Neuronal stem cell (in vitro differentiated cells): Measurements from ENCODE around the gene GLRA1.

Experiments used
- DNase-seq: peaks from one replicate; pipeline ENCODE4 v3.0.0-alpha.2; 2013; ENCODE audit warnings: low spot score
- H2AFZ ChIP-seq: one replicate; pipeline ENCODE4 v1.6.1; 2013; ENCODE audit warnings: mild to moderate bottlenecking, low read length, inconsistent platforms
- H2AK5ac ChIP-seq: 2 replicates; pipeline ENCODE4 v1.6.1; 2013; ENCODE audit warnings: low read depth, mild to moderate bottlenecking, inconsistent platforms, low read length, moderate library complexity, mixed read lengths
- H2BK120ac ChIP-seq: 2 replicates; pipeline ENCODE4 v1.6.1; 2013; ENCODE audit warnings: low read depth, mild to moderate bottlenecking, inconsistent platforms, low read length, moderate library complexity, mixed read lengths
- H2BK12ac ChIP-seq: one replicate; pipeline ENCODE4 v1.6.1; 2013; ENCODE audit warnings: low read length, inconsistent platforms
- H2BK15ac ChIP-seq: 2 replicates; pipeline ENCODE4 v1.6.1; 2013; ENCODE audit warnings: mild to moderate bottlenecking, low read length, inconsistent platforms, mixed read lengths
- H2BK5ac ChIP-seq: one replicate; pipeline ENCODE4 v1.6.1; 2013; ENCODE audit warnings: inconsistent platforms, mild to moderate bottlenecking, low read length, moderate library complexity
- H3K14ac ChIP-seq: one replicate; pipeline ENCODE4 v1.6.1; 2013; ENCODE audit warnings: low read length, inconsistent platforms
- H3K18ac ChIP-seq: 2 replicates; pipeline ENCODE4 v1.6.1; 2013; ENCODE audit warnings: low read length, inconsistent platforms
- H3K23ac ChIP-seq: 2 replicates; pipeline ENCODE4 v1.6.1; 2013; ENCODE audit warnings: low read depth, mild to moderate bottlenecking, mixed read lengths, low read length, inconsistent platforms; ENCODE audit not compliant: poor library complexity
- H3K27ac ChIP-seq: replicated peaks from 3 replicates; pipeline ENCODE4 v1.5.1; 2013; ENCODE audit warnings: low read length, inconsistent platforms
- H3K27me3 ChIP-seq, 3 experiments: 2 replicates each; pipeline ENCODE4 v1.6.1; 2013; ENCODE audit warnings: low read length in 3 of 3, mild to moderate bottlenecking in 2 of 3, inconsistent platforms in 1 of 3, low read depth in 1 of 3, mixed read lengths in 1 of 3, moderate library complexity in 1 of 3; ENCODE audit not compliant: control insufficient read depth in 3 of 3, insufficient read depth in 3 of 3
- H3K36me3 ChIP-seq, 2 donors: replicated peaks in 1 of 2; 2 replicates each; pipeline ENCODE4 v1.6.1; 2013; ENCODE audit warnings: low read length in 2 of 2; ENCODE audit not compliant: control insufficient read depth in 2 of 2, insufficient read depth in 2 of 2
- H3K4ac ChIP-seq: 2 replicates; pipeline ENCODE4 v1.6.1; 2013; ENCODE audit warnings: inconsistent platforms, mild to moderate bottlenecking, low read length, moderate library complexity
- H3K4me1 ChIP-seq, 2 donors: 1 replicate in 1 of 2; 2 replicates in 1 of 2; pipeline ENCODE4 v1.6.1; 2013; ENCODE audit warnings: low read length in 2 of 2, low read depth in 1 of 2; ENCODE audit not compliant: control insufficient read depth in 2 of 2, insufficient read depth in 1 of 2
- H3K4me2 ChIP-seq: one replicate; pipeline ENCODE4 v1.6.1; 2013; ENCODE audit warnings: mild to moderate bottlenecking, low read length, inconsistent platforms; ENCODE audit not compliant: insufficient read depth, poor library complexity, severe bottlenecking
- H3K4me3 ChIP-seq, 2 donors: 2 replicates each; pipeline ENCODE4 v1.5.1; 2013; ENCODE audit warnings: low read length in 2 of 2, mild to moderate bottlenecking in 2 of 2, inconsistent platforms in 1 of 2, moderate library complexity in 1 of 2
- H3K79me1 ChIP-seq: one replicate; pipeline ENCODE4 v1.6.1; 2013; ENCODE audit warnings: low read depth, mild to moderate bottlenecking, inconsistent platforms, low read length, moderate library complexity
- H3K9ac ChIP-seq: one replicate; pipeline ENCODE4 v1.6.1; 2013; ENCODE audit warnings: mild to moderate bottlenecking, low read depth, low read length, inconsistent platforms; ENCODE audit not compliant: poor library complexity
- H3K9me3 ChIP-seq, 2 donors: replicated peaks in 1 of 2; 2 replicates each; pipeline versions ENCODE3 to v1.6.1; 2013; ENCODE audit warnings: low read length in 2 of 2, mild to moderate bottlenecking in 2 of 2, inconsistent platforms in 1 of 2, low read depth in 1 of 2, mixed read lengths in 1 of 2, moderate library complexity in 1 of 2; ENCODE audit not compliant: control insufficient read depth in 2 of 2, insufficient read depth in 1 of 2
- H4K8ac ChIP-seq: one replicate; pipeline ENCODE4 v1.6.1; 2013; ENCODE audit warnings: low read depth, mild to moderate bottlenecking, inconsistent platforms, low read length, moderate library complexity
- H4K91ac ChIP-seq: one replicate; pipeline ENCODE4 v1.6.1; 2013; ENCODE audit warnings: low read length, low read depth, mild to moderate bottlenecking, inconsistent platforms; ENCODE audit not compliant: poor library complexity
- WGBS, 2 donors: extraction: QIAGEN DNeasy Blood & Tissue Kit; methylation state at CpG; one replicate each; pipeline ENCODE4 v1.1.7; 2013; ENCODE audit warnings: missing lambda C conversion rate in 2 of 2, mixed read lengths in 1 of 2; ENCODE audit not compliant: insufficient read length in 2 of 2, insufficient replicate concordance in 1 of 2; ENCODE audit errors: extremely low coverage in 2 of 2; 5-methylcytosine and 5-hydroxymethylcytosine counted together

Gene GLRA1

GRCh38 chr5:151819830-151820229 is 104.8 kb downstream of the GLRA1 start:
- no peak overlapping the region for H3K23ac ChIP-seq
- H4K91ac ChIP-seq: no peak overlapping the region
- H3K27me3 ChIP-seq: no peaks in the 10 kb centered on the region
- no peak overlapping the region for H3K4me3 ChIP-seq
- no peak overlapping the region for H2BK15ac ChIP-seq
- H3K79me1 ChIP-seq: no peaks in the 10 kb centered on the region
- no peak for DNase-seq
- peaks cover 0 to 5% of the 10 kb centered on the region in 2 donors for H3K4me1 ChIP-seq
- no peak overlapping the region for H3K27ac ChIP-seq
- no peak overlapping the region for H2AFZ ChIP-seq
- H2BK120ac ChIP-seq: no peak overlapping the region
- peaks cover 1 to 30% of the 10 kb centered on the region in 2 donors for H3K36me3 ChIP-seq
- no peak overlapping the region for H3K4ac ChIP-seq
- H2BK12ac ChIP-seq: no peak overlapping the region
- H4K8ac ChIP-seq: no peak overlapping the region
- H3K18ac ChIP-seq: no peak overlapping the region
- no peaks in the 10 kb centered on the region for H3K9me3 ChIP-seq
- H3K9ac ChIP-seq: no peak overlapping the region
- H2AK5ac ChIP-seq: no peak overlapping the region
- no peak overlapping the region for H2BK5ac ChIP-seq
- no peak overlapping the region for H3K14ac ChIP-seq
- no peak overlapping the region for H3K4me2 ChIP-seq

- Histone ChIP-seq H2AFZ (no peak overlapping the region), H2AK5ac (no peak overlapping the region), H3K9ac (no peak overlapping the region), H4K8ac (no peak overlapping the region), H2BK12ac (no peak overlapping the region), H3K4me3 (no peak overlapping the region), H3K27me3 (no peaks in the 10 kb centered on the region), H2BK120ac (no peak overlapping the region), H4K91ac (no peak overlapping the region), H3K18ac (no peak overlapping the region), H3K14ac (no peak overlapping the region), H3K79me1 (no peaks in the 10 kb centered on the region), H3K36me3 (peaks cover 14 to 77% of the 10 kb centered on the region in 2 donors), H3K4me1 (no peaks in the 10 kb centered on the region), H3K23ac (no peak overlapping the region), H3K4me2 (no peak overlapping the region), H2BK5ac (no peak overlapping the region), H3K4ac (no peak overlapping the region), H3K9me3 (peaks cover 0 to 6% of the 10 kb centered on the region in 2 donors), H2BK15ac (no peak overlapping the region), H3K27ac (no peak overlapping the region)
- DNase-seq: no peak
- no CpG with 5 or more reads among the region's 1 CpG for WGBS, 2 donors
These were observed 109.6 kb downstream of the GLRA1 start for GRCh38 chr5:151815051-151815450.

- Histone ChIP-seq H2AK5ac (no peak overlapping the region), H3K36me3 (peaks cover 18 to 95% of the 10 kb centered on the region in 2 donors), H3K4me3 (no peak overlapping the region), H3K9ac (no peak overlapping the region), H3K9me3 (peaks cover 0 to 10% of the 10 kb centered on the region in 2 donors), H2BK15ac (no peak overlapping the region), H3K79me1 (no peaks in the 10 kb centered on the region), H3K14ac (no peak overlapping the region), H2BK120ac (no peak overlapping the region), H3K4me2 (no peak overlapping the region), H3K18ac (no peak overlapping the region), H3K27me3 (no peaks in the 10 kb centered on the region), H2AFZ (no peak overlapping the region), H3K27ac (no peak overlapping the region), H4K8ac (no peak overlapping the region), H2BK5ac (no peak overlapping the region), H4K91ac (no peak overlapping the region), H3K4me1 (no peaks in the 10 kb centered on the region), H3K4ac (no peak overlapping the region), H3K23ac (no peak overlapping the region), H2BK12ac (no peak overlapping the region)
- no peak for DNase-seq
- no CpG with 5 or more reads among the region's 2 CpGs for WGBS, 2 donors
These were observed 111.8 kb downstream of the GLRA1 start for GRCh38 chr5:151812757-151813309.

- H2BK5ac ChIP-seq: no peak overlapping the region
- no peaks in the 10 kb centered on the region for H3K27me3 ChIP-seq
- no CpG with 5 or more reads among the region's 5 CpGs for WGBS, 2 donors
- no peak overlapping the region for H2AK5ac ChIP-seq
- H3K9me3 ChIP-seq: peaks cover 0 to 10% of the 10 kb centered on the region in 2 donors
- no peak for DNase-seq
- H2BK120ac ChIP-seq: no peak overlapping the region
- H4K8ac ChIP-seq: no peak overlapping the region
- H3K9ac ChIP-seq: no peak overlapping the region
- no peak overlapping the region for H2BK12ac ChIP-seq
- H3K4me1 ChIP-seq: no peaks in the 10 kb centered on the region
- H3K18ac ChIP-seq: no peak overlapping the region
- no peak overlapping the region for H2BK15ac ChIP-seq
- H3K4ac ChIP-seq: no peak overlapping the region
- no peak overlapping the region for H3K23ac ChIP-seq
- no peaks in the 10 kb centered on the region for H3K79me1 ChIP-seq
- H3K36me3 ChIP-seq: peaks cover 18 to 100% of the 10 kb centered on the region in 2 donors
- H2AFZ ChIP-seq: no peak overlapping the region
- no peak overlapping the region for H3K4me2 ChIP-seq
- no peak overlapping the region for H3K27ac ChIP-seq
- H3K4me3 ChIP-seq: no peak overlapping the region
- no peak overlapping the region for H4K91ac ChIP-seq
- H3K14ac ChIP-seq: no peak overlapping the region
These were observed 112.9 kb downstream of the GLRA1 start for GRCh38 chr5:151811593-151812321.
